ENCODE measurements around the gene EIF3L. TPM values are rescaled to one million over a fixed set of nuclear protein-coding genes. Genes with fewer than 3 reads are reported as not detected.

Gene EIF3L
- total RNA-seq, 1 donor from 2014 or later: 526 TPM

- Mint-ChIP-seq H3K4me3 (ENCODE audit: unreplicated experiment) (no peak overlapping the region), H3K27me3 (ENCODE audit: unreplicated experiment) (peaks cover 7% of the 10 kb centered on the region), H3K4me1 (ENCODE audit: low read depth, unreplicated experiment) (peaks cover 12% of the 10 kb centered on the region), H3K36me3 (ENCODE audit: unreplicated experiment) (no peaks in the 10 kb centered on the region), H3K9me3 (ENCODE audit: unreplicated experiment) (peaks cover 6% of the 10 kb centered on the region), H3K27ac (ENCODE audit: unreplicated experiment) (no peak overlapping the region)
- TF ChIP-seq CTCF (IDR thresholded peaks at IDR 0.05; ENCODE audit: partially characterized antibody, unreplicated experiment): no peak
- no peak for DNase-seq
Measured at GRCh38 chr22:37865510-37865909, 16.3 kb downstream of the EIF3L start.

- H3K9me3 Mint-ChIP-seq (ENCODE audit: unreplicated experiment): peaks cover 3% of the 10 kb centered on the region
- peak; percentile 21 for DNase-seq
- H3K4me3 Mint-ChIP-seq (ENCODE audit: unreplicated experiment): peak overlapping the region; percentile 30
- no peak for TF ChIP-seq CTCF (IDR thresholded peaks at IDR 0.05; ENCODE audit: partially characterized antibody, unreplicated experiment)
- peak overlapping the region; percentile 93 for H3K27ac Mint-ChIP-seq (ENCODE audit: unreplicated experiment)
- H3K27me3 Mint-ChIP-seq (ENCODE audit: unreplicated experiment): peaks cover 6% of the 10 kb centered on the region
- peaks cover 7% of the 10 kb centered on the region for H3K4me1 Mint-ChIP-seq (ENCODE audit: low read depth, unreplicated experiment)
- H3K36me3 Mint-ChIP-seq (ENCODE audit: unreplicated experiment): no peaks in the 10 kb centered on the region
Measured at GRCh38 chr22:37870273-37870672, 21.1 kb downstream of the EIF3L start.

- H3K36me3 Mint-ChIP-seq (ENCODE audit: unreplicated experiment): no peaks in the 10 kb centered on the region
- no peak overlapping the region for H3K27ac Mint-ChIP-seq (ENCODE audit: unreplicated experiment)
- peaks cover 7% of the 10 kb centered on the region for H3K9me3 Mint-ChIP-seq (ENCODE audit: unreplicated experiment)
Measured at GRCh38 chr22:37880668-37881440, 31.6 kb downstream of the EIF3L start.

GRCh38 chr22:37884420-37884819 lies 35.2 kb downstream of the EIF3L start:
- Mint-ChIP-seq H3K36me3 (ENCODE audit: unreplicated experiment) (no peaks in the 10 kb centered on the region), H3K9me3 (ENCODE audit: unreplicated experiment) (peaks cover 7% of the 10 kb centered on the region), H3K27ac (ENCODE audit: unreplicated experiment) (no peak overlapping the region), H3K4me1 (ENCODE audit: low read depth, unreplicated experiment) (peaks cover 7% of the 10 kb centered on the region), H3K4me3 (ENCODE audit: unreplicated experiment) (no peak overlapping the region), H3K27me3 (ENCODE audit: unreplicated experiment) (peaks cover 4% of the 10 kb centered on the region)
- DNase-seq: no peak
- TF ChIP-seq CTCF (IDR thresholded peaks at IDR 0.05; ENCODE audit: partially characterized antibody, unreplicated experiment): no peak

More at GRCh38 chr22:37880668-37881440, 31.6 kb downstream of the EIF3L start:
- no peak for DNase-seq
- H3K4me1 Mint-ChIP-seq (ENCODE audit: low read depth, unreplicated experiment): no peaks in the 10 kb centered on the region
- H3K27me3 Mint-ChIP-seq (ENCODE audit: unreplicated experiment): peaks cover 2% of the 10 kb centered on the region
- no peak overlapping the region for H3K4me3 Mint-ChIP-seq (ENCODE audit: unreplicated experiment)
- TF ChIP-seq CTCF (IDR thresholded peaks at IDR 0.05; ENCODE audit: partially characterized antibody, unreplicated experiment): no peak

All from glutamatergic neuron (in vitro differentiated cells).